Mesodermal cell (in vitro differentiated cells): ENCODE data around the gene SSR3. TPM values are rescaled to one million over a fixed set of nuclear protein-coding genes. Genes with fewer than 3 reads are reported as not detected.
A peak's percentile ranks its signal among the peaks of the same experiment; 100 is the strongest.

Experiments
- H3K27ac ChIP-seq: 2 replicates; pipeline ENCODE4 v1.7.0; 2013; ENCODE audit warnings: mild to moderate bottlenecking, low read depth, low read length, moderate library complexity; ENCODE audit not compliant: severe bottlenecking
- H3K36me3 ChIP-seq: 2 replicates; pipeline ENCODE4 v1.7.1; 2013; ENCODE audit warnings: mild to moderate bottlenecking, low read length, moderate library complexity; ENCODE audit not compliant: control insufficient read depth, insufficient read depth
- H3K4me1 ChIP-seq: one replicate; pipeline ENCODE4 v1.7.1; 2013; ENCODE audit warnings: mild to moderate bottlenecking, low read length; ENCODE audit not compliant: insufficient read depth, control insufficient read depth, poor library complexity, severe bottlenecking
- H3K4me3 ChIP-seq: 2 replicates; pipeline ENCODE4 v1.7.0; 2013; ENCODE audit warnings: low read length, control low read depth, mild to moderate bottlenecking; ENCODE audit not compliant: insufficient read depth, poor library complexity, severe bottlenecking; ENCODE audit errors: extremely low read depth
- H3K9me3 ChIP-seq: 2 replicates; pipeline ENCODE4 v1.7.1; 2013; ENCODE audit warnings: mild to moderate bottlenecking, low read length, moderate library complexity; ENCODE audit not compliant: control insufficient read depth
- WGBS, 2 experiments: methylation state at CpG; one replicate each; pipeline ENCODE4 v1.1.5; 2013; ENCODE audit warnings: missing lambda C conversion rate in 2 of 2; ENCODE audit not compliant: insufficient coverage in 2 of 2; 5-methylcytosine and 5-hydroxymethylcytosine counted together
- polyA plus RNA-seq, 2 experiments: library from polyadenylated mRNA; stranded (reverse); fragments of 50-300 nt; gene quantifications; one replicate each; pipeline ENCODE4 v1.2.3, GENCODE V29; 2013

Gene SSR3
- 327 TPM for polyA plus RNA-seq (2013, experiment 1 of 2)
- polyA plus RNA-seq (2013, experiment 2 of 2): 317 TPM

DNA sequence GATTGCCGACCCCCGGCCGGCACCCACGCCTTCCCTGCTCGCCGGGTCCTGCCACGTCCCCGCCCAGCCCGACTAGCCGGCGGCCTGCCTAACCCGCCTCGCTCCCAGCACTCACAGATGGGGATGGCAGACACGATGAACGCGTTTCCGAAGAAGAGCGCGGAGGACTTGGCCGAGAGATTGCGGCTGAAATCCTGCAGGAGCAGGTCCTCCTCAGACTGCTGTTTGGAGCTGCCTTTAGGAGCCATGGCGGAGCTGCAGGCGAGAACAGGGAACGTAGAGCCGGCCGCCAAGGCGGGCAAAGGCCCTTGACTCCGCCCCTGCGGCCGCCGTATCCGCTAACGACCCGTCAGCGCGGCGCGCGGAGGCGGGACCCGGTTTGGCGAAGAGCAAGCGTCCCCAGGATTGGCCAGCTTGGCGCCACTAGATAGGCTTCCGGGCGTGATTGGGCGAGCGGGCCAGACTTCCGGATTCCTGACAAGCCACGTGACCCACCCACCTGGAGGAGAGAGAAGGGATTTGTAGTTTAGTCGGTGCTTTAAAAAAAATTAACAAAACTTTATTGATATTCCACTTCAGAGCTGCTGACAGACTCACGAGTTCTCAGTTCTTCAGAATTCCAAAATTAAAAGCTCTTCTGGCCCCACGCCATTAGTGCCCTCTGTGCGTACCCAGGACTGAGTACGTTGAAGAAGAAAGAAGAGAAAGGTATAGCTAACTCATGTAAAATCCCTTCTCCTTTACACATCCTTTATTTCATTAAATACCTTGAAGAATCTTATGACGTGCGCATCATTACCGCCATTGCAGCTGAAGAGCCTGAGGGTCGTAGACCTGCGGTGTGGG, at the start of gene SSR3:
SSR3 (minus strand) TSS at position 276 of the 846 bp plus-strand sequence; CDS start at position 248, 28 bp downstream.
- Histone ChIP-seq H3K36me3 (peaks cover 35% of the 10 kb centered on the region), H3K4me1 (peaks cover 13% of the 10 kb centered on the region), H3K27ac (peak within 1 kb of the TSS; percentile 93), H3K9me3 (no peaks in the 10 kb centered on the region), H3K4me3 (peak within 1 kb of the TSS; percentile 88)
- 5 to 9% methylated on average over 43 to 46 of the region's 60 CpGs for WGBS, 2 experiments

DNA sequence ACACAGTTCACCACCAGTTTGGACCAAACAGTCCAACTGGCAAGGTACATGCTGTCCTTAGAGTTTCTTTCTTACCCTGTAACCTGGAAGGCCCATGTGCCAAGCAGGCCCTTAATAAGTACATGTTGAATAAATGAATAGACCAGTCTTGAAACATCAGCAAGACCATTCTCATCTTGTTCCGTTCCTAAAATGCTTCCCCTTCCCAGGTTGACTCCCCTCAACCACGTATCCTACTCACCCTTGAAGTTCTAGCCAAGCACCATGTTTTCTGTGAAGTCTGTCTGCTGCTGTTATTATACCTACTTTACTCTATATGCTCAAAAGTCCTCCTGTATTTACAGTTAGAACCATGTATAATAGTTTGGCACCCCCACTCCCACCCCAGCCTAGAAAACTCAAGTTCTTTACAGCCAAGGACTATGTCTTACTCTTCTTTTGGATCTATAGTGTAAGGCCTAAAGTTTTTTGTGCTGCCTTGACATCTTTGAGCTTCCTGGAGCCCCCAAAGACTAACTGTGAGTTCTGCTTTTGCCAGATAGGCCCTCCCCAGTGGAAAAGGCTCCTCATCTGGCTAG, 49.2 kb upstream of the SSR3 start:
- H3K36me3 ChIP-seq: no peaks in the 10 kb centered on the region
- H3K4me1 ChIP-seq: peaks cover 17% of the 10 kb centered on the region
- H3K27ac ChIP-seq: no peak overlapping the region
- no peaks in the 10 kb centered on the region for H3K9me3 ChIP-seq
- WGBS, 2 experiments: 96 to 100% methylated on average over 2 of the region's 2 CpGs
- H3K4me3 ChIP-seq: no peak overlapping the region

DNA sequence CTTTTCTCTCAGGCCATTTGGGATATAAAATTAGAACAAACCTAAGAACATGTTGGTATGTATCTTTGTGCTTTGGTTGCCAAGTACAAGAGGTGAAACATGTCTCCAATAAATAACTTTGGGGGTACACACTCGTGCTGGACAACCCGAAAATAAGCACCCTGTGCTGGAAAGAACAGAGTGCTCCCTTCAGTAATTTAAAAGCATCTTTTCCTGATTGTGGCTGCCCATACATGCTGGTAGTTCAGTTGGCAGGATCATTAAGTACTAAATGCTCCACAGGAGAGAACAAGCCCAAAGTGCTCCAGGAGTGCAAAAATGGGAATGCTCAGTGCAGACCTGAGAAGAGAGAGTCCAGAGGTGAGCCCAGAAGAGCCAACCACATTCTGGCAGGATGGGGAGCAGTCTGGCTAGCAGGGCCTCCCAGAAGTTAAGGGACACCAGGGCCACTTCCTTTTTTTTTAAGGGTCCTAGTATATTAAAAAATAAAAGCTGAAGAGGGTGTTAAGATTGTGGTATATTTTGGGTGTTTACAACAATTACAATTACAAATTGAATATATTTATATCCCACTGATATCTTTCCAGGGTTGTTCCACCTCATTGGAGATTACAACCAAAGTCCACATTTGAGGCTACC, 48.6 kb upstream of the SSR3 start:
- Histone ChIP-seq H3K9me3 (no peaks in the 10 kb centered on the region), H3K4me3 (no peak overlapping the region), H3K36me3 (no peaks in the 10 kb centered on the region), H3K27ac (no peak overlapping the region), H3K4me1 (peaks cover 17% of the 10 kb centered on the region)
- WGBS, 2 experiments: no CpG with 5 or more reads among the region's 2 CpGs

DNA sequence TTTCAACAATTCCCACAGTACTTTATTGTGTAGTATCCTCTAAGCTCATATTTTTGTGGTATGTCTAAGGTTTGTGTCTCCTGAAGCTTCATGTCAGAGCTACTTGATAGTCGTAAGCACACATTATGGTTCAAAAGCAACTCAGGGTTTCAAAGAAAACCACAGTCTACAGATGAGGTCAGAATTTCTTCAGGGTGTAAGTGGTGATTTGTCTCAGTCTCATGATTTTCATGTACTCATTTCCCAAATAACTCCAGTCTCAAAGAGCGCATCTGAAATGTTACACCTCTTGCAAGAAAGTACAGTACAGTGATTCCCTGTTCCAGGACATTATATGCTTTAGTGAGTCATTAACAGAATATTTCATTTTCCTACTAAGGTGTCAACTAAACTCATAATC, 47.5 kb upstream of the SSR3 start:
- WGBS, 2 experiments: 67% methylated on average over 1 of the region's 2 CpGs; no CpG with 5 or more reads in 1 of the 2 experiments
- no peak overlapping the region for H3K27ac ChIP-seq

DNA sequence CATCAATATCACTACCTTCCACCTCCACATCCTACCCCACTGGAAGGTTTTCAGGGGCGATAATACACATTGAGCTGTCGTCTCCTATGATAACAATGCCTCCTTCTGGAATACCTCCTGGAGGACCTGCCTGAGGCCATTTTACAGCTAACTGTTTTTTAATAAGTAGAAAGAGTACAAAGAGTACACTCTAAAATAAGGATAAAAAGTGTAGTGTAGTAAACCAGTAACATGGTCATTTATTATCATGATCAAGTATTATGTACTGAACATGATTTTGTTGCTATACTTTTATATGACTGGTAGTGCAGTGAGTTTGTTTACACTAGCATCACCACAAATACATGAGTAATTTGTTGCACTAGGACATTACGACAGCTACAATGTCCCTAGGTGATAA, 46.6 kb upstream of the SSR3 start:
- 100% methylated on average over 1 of the region's 3 CpGs for WGBS, 2 experiments
- Histone ChIP-seq H3K36me3 (no peaks in the 10 kb centered on the region), H3K4me1 (peaks cover 14% of the 10 kb centered on the region)

More for the DNA sequence above, 47.5 kb upstream of the SSR3 start:
- no peaks in the 10 kb centered on the region for H3K36me3 ChIP-seq
- peaks cover 17% of the 10 kb centered on the region for H3K4me1 ChIP-seq
- no peaks in the 10 kb centered on the region for H3K9me3 ChIP-seq
- H3K4me3 ChIP-seq: no peak overlapping the region

DNA sequence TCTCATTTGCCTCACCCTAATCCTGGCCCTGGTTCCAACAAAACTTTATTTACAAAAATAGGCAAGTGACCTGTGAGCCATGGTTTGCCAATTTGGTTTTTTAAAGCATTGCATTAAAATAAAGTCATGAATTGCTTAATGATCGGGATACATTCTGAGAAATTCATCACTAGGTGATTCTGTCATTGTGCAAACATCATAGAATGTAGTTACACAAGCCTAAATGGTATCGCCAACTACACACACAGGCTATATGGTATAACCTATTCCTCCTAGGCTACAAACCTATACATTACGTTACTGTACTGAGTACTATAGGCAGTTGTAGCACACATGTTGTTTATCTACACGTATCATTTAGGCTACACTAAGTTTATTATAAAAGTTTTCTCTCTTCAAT, 45.9 kb upstream of the SSR3 start:
- no peak overlapping the region for H3K27ac ChIP-seq
- 100% methylated on average over 1 to 2 of the region's 4 CpGs for WGBS, 2 experiments
- no peak overlapping the region for H3K4me3 ChIP-seq
- H3K36me3 ChIP-seq: no peaks in the 10 kb centered on the region
- H3K4me1 ChIP-seq: peaks cover 11% of the 10 kb centered on the region
- H3K9me3 ChIP-seq: no peaks in the 10 kb centered on the region

More for the DNA sequence above, 46.6 kb upstream of the SSR3 start:
- H3K4me3 ChIP-seq: no peak overlapping the region
- H3K9me3 ChIP-seq: no peaks in the 10 kb centered on the region
- no peak overlapping the region for H3K27ac ChIP-seq

DNA sequence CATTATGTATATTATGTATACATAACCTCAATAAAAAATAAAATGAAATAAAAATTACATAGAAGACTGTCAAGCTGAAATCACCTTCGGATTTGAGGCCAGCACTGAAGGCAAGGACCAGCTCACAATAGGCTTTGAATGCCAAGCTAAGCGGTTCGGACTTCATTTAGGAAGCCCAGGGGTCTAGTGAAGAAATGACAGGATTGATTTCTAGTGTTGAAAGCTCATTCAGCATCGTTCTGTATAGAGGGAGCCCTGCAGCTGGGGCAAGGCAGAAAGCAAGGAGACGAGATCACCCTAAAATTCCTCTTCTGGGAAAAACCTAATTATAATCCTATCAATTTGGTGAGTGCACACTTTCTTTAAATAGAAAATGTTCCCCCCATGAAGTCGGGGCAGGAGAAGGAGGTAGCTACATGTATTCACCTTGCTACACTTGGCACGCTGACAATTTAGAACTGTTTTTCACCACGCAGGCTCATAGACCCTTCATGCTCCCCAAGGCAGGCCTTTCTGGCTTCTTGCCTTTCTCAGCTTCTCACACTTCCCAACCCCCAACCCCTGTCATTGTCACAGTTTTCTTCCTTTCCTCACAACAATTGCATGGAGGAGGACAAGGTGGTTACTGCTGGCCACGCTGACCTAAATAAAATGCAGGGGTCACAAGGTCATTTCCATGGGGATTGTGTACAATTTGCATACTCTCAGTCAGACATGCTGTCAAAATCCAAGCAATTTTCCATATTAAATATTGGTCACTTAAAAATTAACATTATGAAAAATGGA, 44.4 kb upstream of the SSR3 start:
- Histone ChIP-seq H3K4me1 (peaks cover 4% of the 10 kb centered on the region), H3K4me3 (no peak overlapping the region), H3K27ac (peak overlapping the region; percentile 23), H3K9me3 (no peaks in the 10 kb centered on the region), H3K36me3 (no peaks in the 10 kb centered on the region)
- WGBS, 2 experiments: 46 to 62% methylated on average over 7 to 8 of the region's 9 CpGs

DNA sequence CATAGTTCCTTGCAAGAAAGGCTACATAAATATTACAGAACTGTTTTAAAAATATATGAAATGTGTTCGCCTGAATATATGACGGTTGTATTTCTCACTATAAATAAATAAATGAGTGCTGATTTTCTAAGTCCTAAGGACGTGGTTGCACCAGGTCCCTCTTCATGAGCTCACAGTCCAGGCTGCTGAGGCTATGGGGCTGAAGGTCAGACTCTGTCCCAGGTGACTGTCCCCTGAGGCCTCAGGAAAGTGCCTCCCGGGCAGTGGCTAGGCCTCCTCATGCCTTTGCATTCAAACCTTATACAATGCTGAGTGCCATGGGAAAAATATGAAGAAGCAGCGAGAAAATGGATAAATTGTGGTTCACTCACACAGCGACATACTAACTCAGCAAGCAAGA, 43.5 kb upstream of the SSR3 start:
- no peaks in the 10 kb centered on the region for H3K9me3 ChIP-seq
- WGBS, 2 experiments: 88 to 100% methylated on average over 1 of the region's 6 CpGs
- no peak overlapping the region for H3K27ac ChIP-seq
- no peak overlapping the region for H3K4me3 ChIP-seq
- no peaks in the 10 kb centered on the region for H3K36me3 ChIP-seq
- peaks cover 4% of the 10 kb centered on the region for H3K4me1 ChIP-seq

DNA sequence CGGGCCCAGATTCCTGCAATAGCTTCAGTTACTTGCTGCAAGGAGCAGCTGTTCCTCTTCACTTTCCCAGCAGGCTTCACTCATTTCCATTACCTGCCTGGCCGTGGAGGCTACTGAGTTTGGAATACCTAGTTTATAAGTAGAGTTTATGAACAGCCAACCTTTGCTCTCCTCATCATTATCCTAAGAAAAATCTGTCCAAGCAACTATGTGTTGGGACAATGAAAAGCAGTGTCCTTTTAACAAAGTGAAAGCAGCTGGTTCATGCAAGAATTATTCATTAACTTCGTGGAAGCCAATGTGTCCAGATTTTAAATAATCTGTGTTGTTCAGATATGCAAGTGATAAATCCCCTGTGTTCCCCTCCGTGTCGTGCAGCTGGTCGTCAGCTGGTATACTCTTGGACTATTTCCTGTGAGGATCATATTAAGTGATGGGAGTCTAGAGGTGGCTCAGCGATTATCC, 39.3 kb upstream of the SSR3 start:
- Histone ChIP-seq H3K36me3 (no peaks in the 10 kb centered on the region), H3K4me1 (peaks cover under 1% of the 10 kb centered on the region), H3K9me3 (no peaks in the 10 kb centered on the region), H3K27ac (no peak overlapping the region), H3K4me3 (no peak overlapping the region)
- WGBS, 2 experiments: 78 to 80% methylated on average over 6 of the region's 7 CpGs

DNA sequence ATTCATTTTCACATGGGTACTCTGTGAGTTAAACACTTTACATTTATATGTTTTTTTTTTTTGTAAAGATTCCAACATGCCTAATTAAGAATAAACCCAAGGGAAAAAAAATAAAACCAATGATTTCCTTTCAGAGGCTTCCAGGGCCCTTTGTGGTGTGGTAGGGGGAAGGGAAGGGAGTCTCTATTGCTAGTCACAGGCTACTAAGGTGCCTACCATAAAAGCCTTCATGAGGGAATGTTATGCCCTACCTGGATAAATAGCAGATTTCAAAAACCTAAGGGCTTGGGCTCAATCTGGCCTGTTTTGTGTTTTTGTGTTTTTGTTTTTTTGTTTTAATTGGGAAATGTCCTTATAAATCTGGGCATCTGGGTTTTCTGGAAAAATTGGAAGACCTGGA, 38.9 kb upstream of the SSR3 start:
- Histone ChIP-seq H3K27ac (no peak overlapping the region), H3K4me1 (no peaks in the 10 kb centered on the region), H3K4me3 (no peak overlapping the region), H3K9me3 (no peaks in the 10 kb centered on the region), H3K36me3 (no peaks in the 10 kb centered on the region)
